D721Med (cell line): ENCODE measurements around the gene COL6A2.
"Not testable (repeated sequence)": the region's sequence is repeated elsewhere in the genome, so short reads cannot be mapped to it uniquely, and the experiment has no call there.

Experiments used
- DNase-seq: peaks from one replicate; pipeline ENCODE4 v3.0.0; 2011; ENCODE audit warnings: low spot score; ENCODE audit not compliant: insufficient read length
- FAIRE-seq: peaks from 2 replicates; lab custom pipeline; 2011; peaks lifted over from hg19 to GRCh38; lab: Jason Lieb, UNC
- CTCF ChIP-seq: IDR thresholded peaks from 2 replicates; pipeline ENCODE4 v1.5.1; 2012; ENCODE audit warnings: mild to moderate bottlenecking, control low read depth; ENCODE audit not compliant: insufficient read depth; ENCODE audit errors: missing control alignments

COL6A2 gene

GRCh38 chr21:46168238-46168637 lies 70.3 kb downstream of the COL6A2 start:
- FAIRE-seq (no peak), DNase-seq (no peak)
- no peak for TF ChIP-seq CTCF

- DNase-seq: no peak
- FAIRE-seq: no peak
- no peak for TF ChIP-seq CTCF
These were observed 70.9 kb downstream of the COL6A2 start for GRCh38 chr21:46168659-46169386.

- not testable (repeated sequence) for DNase-seq, FAIRE-seq
These were observed 72.7 kb downstream of the COL6A2 start for GRCh38 chr21:46170436-46171193.

GRCh38 chr21:46171585-46171984 lies 73.7 kb downstream of the COL6A2 start:
- no peak for FAIRE-seq
- DNase-seq: no peak
- TF ChIP-seq CTCF: no peak

- DNase-seq: no peak
- FAIRE-seq: no peak
- TF ChIP-seq CTCF: no peak
These were observed 74.3 kb downstream of the COL6A2 start for GRCh38 chr21:46171996-46172862.

- TF ChIP-seq CTCF: no peak
- FAIRE-seq (no peak), DNase-seq (no peak)
These were observed 75.1 kb downstream of the COL6A2 start for GRCh38 chr21:46172863-46173528.

GRCh38 chr21:46173573-46173972 lies 75.7 kb downstream of the COL6A2 start:
- TF ChIP-seq CTCF: no peak
- DNase-seq (no peak), FAIRE-seq (no peak)

GRCh38 chr21:46176443-46177129 lies 78.7 kb downstream of the COL6A2 start:
- DNase-seq, FAIRE-seq: not testable (repeated sequence)
